ENCODE results near the gene GREB1. TPM values are rescaled to one million over a fixed set of nuclear protein-coding genes. Genes with fewer than 3 reads are reported as not detected.

The GREB1 gene
- total RNA-seq, 1 donor from 2014 or later: 0.24 TPM

GRCh38 chr2:11630855-11631254 lies 97.0 kb downstream of the GREB1 start:
- peak; percentile 29 for DNase-seq (ENCODE audit: low read depth)

GRCh38 chr2:11631462-11631861 lies 97.6 kb downstream of the GREB1 start:
- DNase-seq (ENCODE audit: low read depth): peak; percentile 22

GRCh38 chr2:11633923-11634478 lies 100.2 kb downstream of the GREB1 start:
- no peak for DNase-seq (ENCODE audit: low read depth)

GRCh38 chr2:11634584-11634983 lies 100.7 kb downstream of the GREB1 start:
- no peak for DNase-seq (ENCODE audit: low read depth)

- DNase-seq (ENCODE audit: low read depth): no peak
Measured at GRCh38 chr2:11635141-11635540, 101.3 kb downstream of the GREB1 start.

- no peak for DNase-seq (ENCODE audit: low read depth)
Measured at GRCh38 chr2:11636593-11637295, 102.9 kb downstream of the GREB1 start.

GRCh38 chr2:11637546-11637945 lies 103.7 kb downstream of the GREB1 start:
- no peak for DNase-seq (ENCODE audit: low read depth)

- DNase-seq (ENCODE audit: low read depth): no peak
Measured at GRCh38 chr2:11639503-11639902, 105.7 kb downstream of the GREB1 start.

- DNase-seq (ENCODE audit: low read depth): no peak
Measured at GRCh38 chr2:11640132-11640531, 106.3 kb downstream of the GREB1 start.

GRCh38 chr2:11642972-11643371 lies 109.1 kb downstream of the GREB1 start:
- DNase-seq (ENCODE audit: low read depth): no peak

- DNase-seq (ENCODE audit: low read depth): no peak
Measured at GRCh38 chr2:11644293-11644692, 110.4 kb downstream of the GREB1 start.

- no peak for DNase-seq (ENCODE audit: low read depth)
Measured at GRCh38 chr2:11646530-11646929, 112.7 kb downstream of the GREB1 start.

- DNase-seq (ENCODE audit: low read depth): no peak
Measured at GRCh38 chr2:11647834-11648600, 114.2 kb downstream of the GREB1 start.

- DNase-seq (ENCODE audit: low read depth): no peak
Measured at GRCh38 chr2:11649093-11649492, 115.2 kb downstream of the GREB1 start.

- no peak for DNase-seq (ENCODE audit: low read depth)
Measured at GRCh38 chr2:11651856-11652548, 118.2 kb downstream of the GREB1 start.

- DNase-seq (ENCODE audit: low read depth): no peak
Measured at GRCh38 chr2:11652553-11652952, 118.7 kb downstream of the GREB1 start.

- DNase-seq (ENCODE audit: low read depth): no peak
Measured at GRCh38 chr2:11655495-11655894, 121.7 kb downstream of the GREB1 start.

- DNase-seq (ENCODE audit: low read depth): no peak
Measured at GRCh38 chr2:11656252-11656651, 122.4 kb downstream of the GREB1 start.

- no peak for DNase-seq (ENCODE audit: low read depth)
Measured at GRCh38 chr2:11656671-11657101, 122.8 kb downstream of the GREB1 start.

- no peak for DNase-seq (ENCODE audit: low read depth)
Measured at GRCh38 chr2:11657195-11657594, 123.3 kb downstream of the GREB1 start.

GRCh38 chr2:11657646-11658045 lies 123.8 kb downstream of the GREB1 start:
- peak; percentile 31 for DNase-seq (ENCODE audit: low read depth)
